Right ventricle myocardium superior (tissue), 1 donor: ENCODE measurements around the gene MMP23B. TPM values are rescaled to one million over a fixed set of nuclear protein-coding genes. Genes with fewer than 3 reads are reported as not detected.

Experiments
- ATAC-seq: fragments of 200-7000 bp; cut with Tn5 transposase; one replicate; pipeline ENCODE4 v1.9.1; 2020; ENCODE audit warnings: mild to moderate bottlenecking; ENCODE audit not compliant: poor library complexity
- DNase-seq: peaks from one replicate; pipeline ENCODE4 v3.0.0-alpha.2; 2020
- intact Hi-C: fragments of 100-400 bp; cut with DNase I; formaldehyde crosslinking; loops from one replicate; pipeline ENCODE4 v1.11.2; 2022
- total RNA-seq: library from RNA; stranded (reverse); fragmentation: NEBNext Ultra II Directional; extraction: Animal tissue kit (Norgen Biotek cat#: 25700); gene quantifications from one replicate; pipeline ENCODE4 v1.2.1, GENCODE V29; 2021
- donor health status: DM: no; HTN: yes; CAD: no; lungs with severe emphysema.

Gene MMP23B
- total RNA-seq, 1 donor from 2014 or later = 25.1 TPM

DNA sequence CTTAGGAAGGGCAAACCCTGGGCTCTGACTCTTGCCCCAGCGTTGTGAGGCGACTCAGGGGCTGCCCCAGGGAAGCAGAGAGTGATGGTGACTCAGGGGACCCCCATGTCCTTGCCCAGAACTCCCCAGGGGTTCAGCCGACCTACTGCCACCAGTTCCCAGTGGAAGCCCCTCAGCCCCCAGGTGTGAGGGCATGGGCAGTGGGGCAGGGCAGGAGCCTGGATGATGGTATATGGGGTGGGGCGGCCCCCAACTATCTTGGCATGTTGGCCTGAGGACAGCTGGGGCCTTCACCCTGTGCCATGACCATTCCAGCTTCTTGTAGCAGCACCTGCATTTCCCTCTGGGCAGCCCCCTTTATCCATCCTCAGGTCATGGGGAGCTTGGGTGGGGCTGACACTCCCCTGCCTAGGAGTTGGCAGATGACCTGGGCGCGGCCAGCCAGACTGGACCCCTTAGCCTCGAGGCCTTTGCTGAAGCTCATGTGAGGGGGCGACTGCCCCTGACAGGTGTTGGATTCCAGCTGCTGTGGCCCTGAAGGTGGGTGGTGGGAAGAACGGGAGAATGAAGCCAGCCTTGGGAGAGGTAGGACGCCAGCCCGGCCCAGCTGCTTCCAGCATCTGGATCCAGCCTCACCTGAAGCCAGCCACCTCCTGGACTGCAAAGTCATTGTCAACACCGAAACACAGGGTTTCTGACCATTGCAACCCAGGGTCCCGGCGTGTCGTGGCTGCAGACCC, 30.2 kb upstream of the MMP23B start:
- ATAC-seq (no peak), DNase-seq (peak; percentile 31)
- intact Hi-C loops = no loop called here

DNA sequence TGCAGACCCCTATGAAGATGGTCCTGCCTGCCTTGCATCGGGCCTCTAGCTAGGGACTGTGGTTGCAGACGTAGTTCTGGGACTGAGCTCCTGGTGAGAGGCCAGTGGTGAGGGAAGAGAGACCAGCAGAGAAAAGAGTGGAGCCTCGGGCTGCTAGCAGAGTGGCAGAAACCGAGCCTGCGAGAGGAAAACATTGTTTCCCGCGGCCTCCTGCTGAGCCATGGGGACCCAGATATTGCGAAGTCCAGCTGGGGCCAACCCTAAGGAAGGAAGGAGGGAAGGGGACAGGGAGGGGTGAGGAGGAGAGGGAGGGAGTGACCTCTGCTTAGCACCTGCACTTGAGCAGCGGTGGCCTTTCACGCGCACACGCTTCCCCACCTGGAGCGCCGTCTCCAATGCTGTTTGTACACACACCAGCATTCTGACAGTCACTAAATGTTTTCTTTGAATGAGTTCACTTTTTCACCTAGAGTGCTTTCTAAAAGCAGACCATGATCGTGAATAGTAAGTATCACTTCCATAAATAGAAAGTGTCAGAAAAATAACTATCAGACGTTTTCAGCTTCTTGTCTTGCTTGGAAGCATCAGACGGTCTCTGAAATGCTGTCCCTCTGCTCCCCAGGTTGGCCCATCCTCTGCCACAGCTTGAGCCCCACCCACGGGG, 29.5 kb upstream of the MMP23B start:
- ATAC-seq (no peak), DNase-seq (no peak)
- intact Hi-C loops = no loop called here

DNA sequence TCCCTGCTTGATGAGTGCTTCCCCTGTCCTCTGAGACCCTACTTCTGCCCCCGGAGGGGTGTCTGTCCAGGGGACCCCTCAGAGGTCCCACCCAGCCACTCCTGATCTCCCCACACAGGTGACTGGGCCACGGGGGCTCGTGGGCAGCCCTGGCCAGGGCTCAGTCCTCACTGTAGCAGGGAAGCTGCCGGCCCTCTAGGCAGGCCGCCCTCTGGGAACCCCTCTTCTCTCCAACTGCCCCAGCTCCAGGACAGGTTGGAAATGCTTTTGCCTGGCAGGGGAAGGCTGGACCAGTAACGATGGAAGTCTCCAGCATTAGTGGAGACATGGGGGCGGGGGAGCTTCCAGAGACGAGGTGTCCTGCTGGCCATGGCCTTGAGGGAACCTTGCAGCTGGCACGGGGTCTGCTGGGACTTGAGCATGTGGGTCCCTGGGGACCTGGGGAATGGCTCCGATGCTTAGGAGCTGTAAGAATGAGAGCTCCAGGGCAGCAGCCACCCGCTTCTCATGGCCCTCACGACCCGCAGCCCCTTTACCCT, 28.9 kb upstream of the MMP23B start:
- DNase-seq (no peak), ATAC-seq (no peak)
- intact Hi-C loops = no loop called here

DNA sequence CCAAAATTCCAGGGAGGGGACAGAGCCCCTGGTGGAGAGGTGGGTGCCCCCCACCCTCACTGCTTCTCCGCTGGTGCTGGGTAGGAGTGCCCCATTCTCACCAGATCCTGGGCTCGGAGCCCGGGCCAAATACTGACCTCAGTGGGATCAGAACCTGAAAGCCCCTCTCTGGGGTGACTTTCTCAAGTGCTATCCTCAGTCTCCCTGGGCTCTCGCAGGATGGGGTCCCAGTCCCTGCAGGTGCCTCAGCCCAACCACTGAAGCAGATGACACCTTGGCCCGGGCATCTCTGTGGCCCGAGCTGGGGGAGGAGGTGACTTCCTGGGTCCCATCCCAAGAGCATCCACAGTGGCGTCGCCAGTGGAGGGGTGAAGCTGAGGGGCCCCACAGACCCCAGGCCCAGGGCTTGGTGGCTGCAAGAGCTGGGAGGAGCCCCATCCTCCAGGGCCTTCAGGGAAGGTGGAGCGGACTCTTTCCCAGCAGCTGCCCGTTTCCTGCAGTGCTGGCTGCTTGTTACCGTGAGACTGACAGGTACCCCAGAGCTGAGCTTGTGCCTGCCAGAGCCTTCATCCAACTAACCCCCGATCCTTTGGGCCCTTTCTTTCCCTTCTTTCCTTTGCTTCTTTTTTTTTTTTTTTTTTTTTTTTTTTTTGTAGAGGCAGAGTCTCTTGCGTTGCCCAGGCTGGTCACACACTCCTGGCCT, 28.2 kb upstream of the MMP23B start:
- no peak for DNase-seq
- intact Hi-C loops = no loop called here
- ATAC-seq = no peak

DNA sequence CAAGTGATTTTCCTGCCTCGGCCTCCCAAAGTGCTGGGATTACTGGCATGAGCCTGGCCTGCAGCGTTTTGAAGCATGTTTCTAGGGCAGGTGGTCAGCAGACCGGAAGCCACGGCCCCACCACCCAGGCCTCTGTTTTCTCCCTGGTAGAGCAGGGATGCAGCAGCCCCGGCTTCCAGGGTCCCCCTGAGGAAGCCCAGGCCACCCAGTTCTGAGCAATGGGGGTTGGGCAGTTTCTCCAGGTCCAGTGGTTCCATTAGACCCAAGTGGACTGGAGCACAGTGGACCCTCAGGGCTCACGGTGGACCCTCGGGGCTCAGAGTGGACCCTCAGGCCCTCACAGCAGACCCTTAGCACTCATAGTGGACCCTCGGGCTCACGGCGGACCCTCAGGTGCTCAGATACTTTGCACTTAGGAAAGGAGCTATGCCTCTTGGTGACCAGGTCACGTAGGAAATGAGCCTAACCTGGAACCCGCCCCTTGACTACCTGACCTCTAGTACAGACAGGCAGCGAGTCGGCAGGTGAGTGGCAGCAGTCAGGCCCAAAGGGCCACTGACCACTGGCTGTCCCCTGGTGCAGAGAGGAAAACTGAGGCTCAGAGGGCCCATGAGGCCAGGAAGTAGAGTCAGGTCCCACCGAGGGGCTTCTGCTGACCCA, 27.5 kb upstream of the MMP23B start:
- intact Hi-C loops = no loop called here
- DNase-seq (no peak), ATAC-seq (no peak)

DNA sequence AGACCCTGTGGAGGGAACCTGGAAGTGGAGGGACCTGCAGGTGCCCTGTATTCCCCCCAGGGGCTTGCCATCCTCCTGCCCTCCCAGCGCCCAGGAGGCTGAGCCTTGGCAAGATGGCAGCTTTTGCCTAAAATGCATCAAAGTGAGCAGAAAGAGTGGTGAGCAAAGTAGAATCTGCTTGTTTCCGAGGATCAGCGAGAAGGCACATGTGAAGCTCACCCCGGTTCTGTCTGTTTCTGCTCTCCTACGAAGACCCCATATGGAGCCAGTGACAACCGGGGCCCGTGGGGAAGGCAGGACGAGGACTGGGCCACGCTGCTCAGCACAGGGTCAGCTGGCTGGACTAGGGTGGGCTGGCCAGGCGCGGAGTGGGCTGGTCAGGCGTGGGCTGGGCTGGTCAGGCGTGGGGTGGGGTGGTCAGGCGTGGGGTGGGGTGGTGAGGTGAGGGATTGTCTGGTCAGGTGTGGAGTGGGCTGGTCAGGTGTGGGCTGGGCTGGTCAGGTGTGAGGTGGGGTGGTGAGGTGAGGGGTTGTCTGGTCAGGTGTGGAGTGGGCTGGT, 26.9 kb upstream of the MMP23B start:
- ATAC-seq (no peak), DNase-seq (peak; percentile 13)
- intact Hi-C loops = no loop called here

DNA sequence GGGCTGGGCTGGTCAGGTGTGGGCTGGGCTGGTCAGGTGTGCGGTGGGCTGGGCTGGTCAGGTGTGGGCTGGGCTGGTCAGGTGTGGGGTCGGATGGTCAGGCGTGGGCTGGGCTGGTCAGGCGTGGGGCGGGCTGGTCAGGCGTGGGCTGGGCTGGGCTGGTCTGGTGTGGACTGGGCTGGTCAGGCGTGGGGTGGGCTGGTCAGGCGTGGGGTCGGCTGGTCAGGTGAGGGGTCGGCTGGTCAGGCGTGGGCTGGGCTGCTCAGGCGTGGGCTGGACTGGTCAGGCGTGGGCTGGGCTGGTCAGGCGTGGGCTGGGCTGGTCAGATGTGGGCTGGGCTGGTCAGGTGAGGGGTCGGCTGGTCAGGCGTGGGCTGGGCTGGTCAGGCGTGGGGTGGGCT, 26.2 kb upstream of the MMP23B start:
- ATAC-seq (no peak), DNase-seq (peak; percentile 7)

DNA sequence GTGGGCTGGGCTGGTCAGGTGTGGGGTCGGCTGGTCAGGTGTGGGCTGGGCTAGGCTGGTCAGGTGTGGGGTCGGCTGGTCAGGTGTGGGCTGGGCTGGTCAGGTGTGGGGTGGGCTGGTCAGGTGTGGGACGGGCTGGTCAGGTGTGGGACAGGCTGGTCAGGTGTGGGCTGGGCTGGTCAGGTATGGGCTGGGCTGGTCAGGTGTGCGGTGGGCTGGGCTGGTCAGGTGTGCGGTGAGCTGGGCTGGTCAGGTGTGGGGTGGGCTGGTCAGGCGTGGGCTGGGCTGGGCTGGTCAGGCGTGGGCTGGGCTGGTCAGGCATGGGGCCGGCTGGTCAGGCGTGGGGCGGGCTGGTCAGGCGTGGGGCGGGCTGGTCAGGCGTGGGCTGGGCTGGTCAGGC, 25.7 kb upstream of the MMP23B start:
- intact Hi-C loops = no loop called here
- no peak for ATAC-seq
- peak; percentile 34 for DNase-seq

More for the DNA sequence above, 26.2 kb upstream of the MMP23B start:
- intact Hi-C loops = no loop called here

DNA sequence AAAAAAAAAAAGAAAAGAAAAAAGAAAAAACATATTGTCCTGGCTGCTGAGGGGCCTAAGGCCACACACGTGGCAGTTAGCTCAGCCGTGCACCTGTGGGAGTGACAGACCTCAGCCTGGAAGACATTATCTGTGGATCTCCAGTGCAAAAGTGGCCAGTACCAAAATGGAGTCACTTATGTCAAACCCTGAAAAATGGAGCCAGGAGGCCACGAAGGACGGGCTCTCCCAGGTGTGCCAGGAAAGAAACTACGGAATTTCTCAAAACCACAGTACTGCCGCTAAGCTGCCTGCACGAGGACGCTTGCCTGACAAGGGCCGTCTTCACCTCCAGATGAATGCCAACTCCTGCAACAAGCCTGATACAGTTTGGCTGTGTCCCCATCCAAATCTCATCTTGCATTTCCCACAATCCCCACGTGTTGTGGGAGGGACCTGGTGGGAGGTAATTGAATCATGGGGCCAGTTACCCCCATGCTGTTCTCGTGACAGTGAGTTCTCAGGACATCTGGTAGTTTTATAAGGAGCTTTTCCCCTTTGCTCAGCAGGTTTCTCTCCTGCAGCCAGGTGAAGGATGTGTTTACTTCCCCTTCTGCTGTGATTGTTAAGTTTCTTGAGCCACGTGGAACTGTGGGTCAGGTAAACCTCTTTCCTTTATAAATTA, 22.0 kb upstream of the MMP23B start:
- DNase-seq (peak; percentile 8), ATAC-seq (no peak)
- intact Hi-C loops = no loop called here

DNA sequence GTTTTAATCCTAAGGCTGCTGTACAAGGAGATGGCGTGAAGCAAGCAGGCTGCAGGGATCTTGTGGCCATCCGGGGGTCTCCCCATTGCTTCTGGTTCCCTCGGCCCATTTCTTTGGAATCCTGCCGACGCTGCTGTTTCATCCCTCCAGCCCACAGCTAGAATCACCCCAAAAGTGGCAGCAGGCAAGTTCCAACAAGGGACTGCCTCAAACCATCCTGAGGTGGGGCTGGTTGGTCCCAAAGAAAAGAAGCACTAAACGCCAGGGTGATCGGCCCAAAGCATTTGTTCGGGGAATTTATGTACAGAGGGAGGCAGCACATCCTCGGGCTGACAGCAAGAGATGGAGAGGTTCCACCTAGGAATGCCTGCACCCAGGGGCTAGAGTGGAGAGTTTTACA, 21.2 kb upstream of the MMP23B start:
- ATAC-seq = no peak
- intact Hi-C loops = no loop called here
- DNase-seq = peak; percentile 13

DNA sequence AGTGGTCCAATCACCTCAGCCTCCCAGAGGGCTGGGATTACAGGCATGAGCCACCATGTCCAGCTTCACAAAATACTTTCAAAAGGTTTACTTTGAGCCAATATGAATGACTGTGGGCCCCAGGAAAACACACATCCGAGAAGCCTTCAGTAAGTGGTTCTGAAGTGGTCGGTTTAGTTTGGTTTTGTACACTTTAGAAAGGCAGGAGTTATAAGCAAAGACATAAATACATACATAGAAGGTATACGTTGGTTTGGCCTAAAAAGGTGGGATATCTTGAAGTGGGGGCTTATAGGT, 19.9 kb upstream of the MMP23B start:
- intact Hi-C loops = no loop called here
- ATAC-seq = no peak
- DNase-seq = no peak

DNA sequence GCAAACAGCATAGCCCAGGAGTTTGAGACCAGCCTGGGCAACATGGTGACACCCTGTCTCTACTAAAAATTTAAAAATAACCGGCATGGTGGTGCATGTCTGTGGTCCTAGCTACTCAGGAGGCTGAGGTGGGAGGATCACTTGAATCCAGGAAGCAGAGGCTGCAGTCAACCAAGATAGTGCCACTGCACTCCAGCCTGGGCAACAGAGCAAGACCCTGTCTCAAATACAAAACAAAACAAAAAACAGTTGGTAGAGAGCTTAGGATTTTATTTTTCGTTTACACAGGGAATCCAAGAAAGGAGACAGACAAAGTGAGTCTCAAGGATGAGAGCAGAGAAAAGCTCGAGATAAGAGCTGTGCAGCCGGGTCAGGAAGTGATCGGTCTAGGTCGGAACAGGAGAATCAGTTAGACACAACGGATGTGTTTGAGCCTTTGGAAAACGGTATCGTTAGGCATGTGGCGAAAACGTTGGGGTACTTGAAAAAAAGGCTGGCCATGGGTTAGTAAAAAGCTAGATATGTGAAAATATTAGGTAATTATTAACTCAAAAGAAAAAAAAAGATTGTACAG, 18.4 kb upstream of the MMP23B start:
- DNase-seq = peak; percentile 3
- intact Hi-C loops = no loop called here
- ATAC-seq = no peak

DNA sequence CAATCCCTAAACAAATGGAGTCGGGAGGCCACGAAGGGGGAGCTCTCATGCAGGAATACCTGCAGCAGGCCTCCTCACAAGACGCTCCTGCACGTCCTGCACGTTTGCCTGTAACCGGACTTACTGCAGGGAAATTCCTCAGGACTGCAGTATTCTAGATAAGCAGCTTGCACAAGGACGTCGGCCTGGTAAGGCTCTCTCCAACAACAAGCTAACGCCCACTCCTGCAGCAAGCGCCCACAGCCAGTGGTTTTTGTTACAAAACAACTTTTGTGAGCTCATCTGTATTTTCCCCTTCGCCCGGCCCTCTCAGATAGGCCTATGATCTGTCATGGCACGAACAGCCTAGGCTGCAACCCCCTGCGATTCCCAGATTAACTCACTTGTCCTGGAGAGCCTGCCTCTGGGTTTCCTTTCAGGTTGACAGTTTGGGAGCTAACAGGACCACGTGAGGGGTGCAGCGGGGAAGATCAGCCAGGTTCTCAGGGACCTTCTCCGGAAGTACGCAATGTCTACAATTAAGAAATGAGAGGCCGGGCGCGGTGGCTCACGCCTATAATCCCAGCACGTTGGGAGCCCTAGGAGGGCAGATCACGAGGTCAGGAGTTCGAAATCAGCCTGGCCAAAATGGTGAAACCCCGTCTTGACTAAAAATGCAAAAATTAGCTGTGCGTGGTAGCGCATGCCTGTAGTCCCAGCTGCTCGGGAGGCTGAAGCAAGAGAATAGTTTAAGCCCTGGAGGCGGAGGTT, 17.6 kb upstream of the MMP23B start:
- intact Hi-C loops = no loop called here

DNA sequence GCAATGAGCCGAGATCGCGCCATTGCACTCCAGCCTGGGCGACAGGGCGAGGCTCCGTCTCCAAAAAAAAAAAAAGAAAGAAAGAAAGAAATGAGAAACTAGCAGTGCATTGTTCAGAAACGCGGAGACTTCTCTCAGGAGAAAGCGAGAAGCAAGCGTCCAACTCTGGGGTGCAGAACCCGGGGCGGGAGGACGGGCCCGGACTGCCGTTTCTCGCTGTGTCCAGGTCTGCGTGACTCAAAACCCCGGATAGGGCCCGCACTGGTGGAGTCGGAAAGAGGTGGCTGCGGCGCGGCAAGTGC, 17.1 kb upstream of the MMP23B start:
- DNase-seq (no peak), ATAC-seq (no peak)
- intact Hi-C loops = loop anchor here (5.0 kb wide), 1 partner anchor 52 kb away; no protein-coding TSS in a partner anchor

More for the DNA sequence above, 17.6 kb upstream of the MMP23B start:
- ATAC-seq (peak; percentile 1), DNase-seq (peak; percentile 53)

DNA sequence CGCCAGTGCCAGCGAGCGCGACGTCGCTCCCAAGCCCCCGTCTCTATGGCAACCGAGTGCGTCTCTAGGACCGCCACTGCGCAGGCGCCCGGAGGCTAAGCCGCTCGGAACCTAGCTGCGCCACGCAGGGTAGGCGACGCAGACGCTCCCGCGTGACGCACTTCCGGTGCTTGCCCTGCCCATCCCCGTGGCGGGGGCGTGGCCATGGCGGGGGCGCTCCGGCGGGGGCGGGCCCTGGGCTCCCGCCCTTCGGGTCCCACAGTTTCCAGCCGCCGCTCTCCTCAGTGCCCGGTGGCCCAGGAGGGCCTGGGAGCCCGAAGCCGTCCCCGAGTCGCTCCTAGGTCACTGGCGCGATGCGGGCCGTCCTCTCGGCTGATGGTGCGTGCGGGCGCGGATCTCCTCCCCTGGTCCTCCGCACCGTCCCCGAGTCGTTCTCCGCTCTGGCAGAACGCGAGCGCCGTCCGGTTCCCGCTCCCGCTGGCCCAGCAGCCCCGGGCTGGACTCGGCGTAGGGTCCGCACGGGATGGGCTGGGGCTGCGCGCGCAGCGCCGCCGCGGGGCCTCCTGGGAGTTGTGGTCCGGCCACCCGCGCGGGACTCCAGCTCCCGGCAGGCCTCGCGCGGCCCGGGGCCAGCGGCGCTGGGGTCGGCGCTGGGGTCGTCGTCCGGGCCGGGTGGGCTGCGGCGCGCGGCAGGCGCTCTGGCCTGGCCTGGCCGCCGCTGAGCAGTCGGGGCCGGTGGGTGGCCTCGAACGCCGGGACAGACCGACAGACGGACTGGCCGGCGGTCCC, 16.5 kb upstream of the MMP23B start, which contains the start of gene MIB2:
MIB2 (plus strand) TSS at position 245 of the 789 bp plus-strand sequence. CDS start 7,953 bp downstream, outside the sequence.
- intact Hi-C loops = loop anchor here (5.0 kb wide), 1 partner anchor 52 kb away; no protein-coding TSS in a partner anchor
- peak; percentile 96 for ATAC-seq
- peak; percentile 97 for DNase-seq

DNA sequence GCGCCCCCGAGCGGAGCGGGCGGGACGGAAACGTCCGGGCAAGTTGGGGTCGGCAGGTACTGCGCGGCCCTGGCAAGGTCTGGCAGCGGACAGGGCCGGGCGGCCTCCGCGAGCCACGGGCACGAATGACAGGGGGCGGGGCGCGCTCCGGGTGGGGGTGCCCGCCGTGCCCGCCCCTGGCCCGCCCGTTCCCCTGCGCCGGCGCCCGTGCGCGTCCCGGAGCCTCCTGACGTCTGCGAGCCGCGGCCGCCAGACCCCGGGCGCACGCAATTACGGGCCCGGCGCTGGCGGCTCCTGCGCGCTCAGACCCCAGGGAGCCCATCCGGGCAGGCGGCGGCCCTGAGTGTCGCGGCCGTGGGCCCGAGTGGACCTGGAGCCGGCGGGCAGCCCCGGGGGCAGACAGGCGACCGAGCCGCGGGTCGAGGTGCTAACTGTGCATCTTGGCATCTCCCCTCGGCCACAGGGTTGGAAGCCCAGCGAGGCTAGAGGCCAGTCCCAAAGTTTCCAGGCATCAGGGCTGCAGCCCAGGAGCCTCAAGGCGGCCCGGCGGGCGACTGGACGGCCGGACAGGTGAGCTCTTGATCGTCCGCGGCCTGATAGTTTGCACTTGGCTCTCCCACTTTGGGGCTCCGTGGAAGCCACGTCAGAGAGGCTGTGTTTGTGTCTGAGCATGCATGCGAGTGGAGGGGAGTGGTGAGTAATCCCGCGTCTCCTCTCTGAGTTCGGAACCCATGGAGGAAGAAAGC, 15.8 kb upstream of the MMP23B start:
- intact Hi-C loops = loop anchor here (5.0 kb wide), 1 partner anchor 51 kb away; no protein-coding TSS in a partner anchor
- ATAC-seq = peak; percentile 4
- peak; percentile 71 for DNase-seq
